Measurements from ENCODE around the gene MGA. TPM values are rescaled to one million over a fixed set of nuclear protein-coding genes. Genes with fewer than 3 reads are reported as not detected.
A peak's percentile ranks its signal among the peaks of the same experiment; 100 is the strongest.
"Not testable (repeated sequence)": the region's sequence is repeated elsewhere in the genome, so short reads cannot be mapped to it uniquely, and the experiment has no call there.

MGA gene
- total RNA-seq, 1 donor from 2014 or later = 29.6 TPM

DNA sequence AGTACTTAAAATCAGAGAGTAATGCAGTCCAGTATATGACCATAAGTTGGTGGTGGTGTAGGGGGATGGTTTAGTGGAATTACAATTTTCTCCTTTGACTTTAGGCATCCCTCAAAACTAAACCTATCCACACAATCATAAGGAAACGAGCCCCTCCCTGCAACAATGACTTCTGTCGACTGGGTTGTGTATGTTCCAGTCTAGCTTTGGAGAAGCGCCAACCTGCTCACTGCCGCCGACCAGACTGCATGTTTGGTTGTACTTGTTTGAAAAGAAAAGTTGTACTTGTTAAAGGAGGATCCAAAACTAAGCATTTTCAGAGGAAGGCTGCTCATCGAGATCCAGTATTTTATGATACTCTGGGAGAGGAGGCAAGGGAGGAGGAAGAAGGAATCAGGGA, 52.8 kb downstream of the MGA start:
- Histone ChIP-seq H3K9me3 (replicated peaks) (no peaks in the 10 kb centered on the region), H3K4me1 (peaks cover 5% of the 10 kb centered on the region), H3K27me3 (ENCODE audit: low read depth) (no peaks in the 10 kb centered on the region), H3K4me3 (no peak overlapping the region), H3K27ac (replicated peaks) (peak overlapping the region; percentile 28), H3K36me3 (peaks cover 50% of the 10 kb centered on the region)
- TF ChIP-seq, protein P1, sequence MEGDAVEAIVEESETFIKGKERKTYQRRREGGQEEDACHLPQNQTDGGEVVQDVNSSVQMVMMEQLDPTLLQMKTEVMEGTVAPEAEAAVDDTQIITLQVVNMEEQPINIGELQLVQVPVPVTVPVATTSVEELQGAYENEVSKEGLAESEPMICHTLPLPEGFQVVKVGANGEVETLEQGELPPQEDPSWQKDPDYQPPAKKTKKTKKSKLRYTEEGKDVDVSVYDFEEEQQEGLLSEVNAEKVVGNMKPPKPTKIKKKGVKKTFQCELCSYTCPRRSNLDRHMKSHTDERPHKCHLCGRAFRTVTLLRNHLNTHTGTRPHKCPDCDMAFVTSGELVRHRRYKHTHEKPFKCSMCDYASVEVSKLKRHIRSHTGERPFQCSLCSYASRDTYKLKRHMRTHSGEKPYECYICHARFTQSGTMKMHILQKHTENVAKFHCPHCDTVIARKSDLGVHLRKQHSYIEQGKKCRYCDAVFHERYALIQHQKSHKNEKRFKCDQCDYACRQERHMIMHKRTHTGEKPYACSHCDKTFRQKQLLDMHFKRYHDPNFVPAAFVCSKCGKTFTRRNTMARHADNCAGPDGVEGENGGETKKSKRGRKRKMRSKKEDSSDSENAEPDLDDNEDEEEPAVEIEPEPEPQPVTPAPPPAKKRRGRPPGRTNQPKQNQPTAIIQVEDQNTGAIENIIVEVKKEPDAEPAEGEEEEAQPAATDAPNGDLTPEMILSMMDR (IDR thresholded peaks at IDR 0.05; ENCODE audit: borderline replicate concordance) = no peak
- intact Hi-C loops (cut with micrococcal nuclease) = no loop called here
- no peak for DNase-seq

DNA sequence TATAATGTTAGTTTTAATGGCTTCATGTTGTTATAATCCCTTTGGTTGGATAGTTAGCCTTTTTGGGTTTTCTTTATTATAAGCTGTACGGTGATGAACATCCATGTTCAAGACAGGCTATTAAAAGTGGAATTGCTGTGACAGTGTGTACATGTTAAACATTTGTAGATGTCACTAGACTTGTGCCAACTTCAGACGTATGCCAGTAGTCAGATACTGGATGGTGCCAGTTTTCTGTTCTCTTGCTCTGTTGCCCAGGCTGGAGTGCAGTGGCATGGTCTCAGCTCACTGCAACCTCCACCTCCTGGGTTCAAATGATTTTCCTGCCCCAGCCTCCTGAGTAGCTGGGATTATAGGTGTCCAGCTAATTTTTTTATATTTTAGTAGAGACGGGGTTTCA, 54.1 kb downstream of the MGA start:
- Histone ChIP-seq H3K9me3 (replicated peaks) (no peaks in the 10 kb centered on the region), H3K4me1 (peaks cover 5% of the 10 kb centered on the region), H3K27me3 (ENCODE audit: low read depth) (no peaks in the 10 kb centered on the region), H3K27ac (replicated peaks) (no peak overlapping the region), H3K4me3 (no peak overlapping the region), H3K36me3 (peaks cover 38% of the 10 kb centered on the region)
- TF ChIP-seq, protein P1 (IDR thresholded peaks at IDR 0.05; ENCODE audit: borderline replicate concordance) = no peak
- no peak for DNase-seq
- intact Hi-C loops (cut with micrococcal nuclease) = no loop called here

DNA sequence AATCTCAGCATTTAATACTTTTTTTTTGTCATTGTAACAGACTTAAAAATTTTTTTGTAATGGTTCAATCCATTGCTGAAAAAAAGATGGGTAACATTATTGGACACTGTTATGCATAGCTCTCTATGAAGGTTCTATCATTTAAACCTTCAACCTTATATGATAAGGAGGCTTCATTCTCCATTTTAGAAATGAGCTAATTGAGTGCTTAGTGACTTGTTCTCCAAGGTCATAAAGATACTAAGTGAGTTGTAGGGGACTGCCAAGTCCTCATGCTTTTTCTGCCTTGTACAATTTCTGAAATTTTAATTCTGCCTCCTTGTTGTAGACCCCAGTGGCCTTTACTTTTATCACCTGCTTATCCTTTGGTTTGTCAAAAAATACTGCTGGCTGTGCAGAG, 56.7 kb downstream of the MGA start:
- no peak for DNase-seq
- Histone ChIP-seq H3K4me1 (peaks cover 5% of the 10 kb centered on the region), H3K27me3 (ENCODE audit: low read depth) (no peaks in the 10 kb centered on the region), H3K4me3 (no peak overlapping the region), H3K27ac (replicated peaks) (no peak overlapping the region), H3K36me3 (peaks cover 13% of the 10 kb centered on the region), H3K9me3 (replicated peaks) (no peaks in the 10 kb centered on the region)
- TF ChIP-seq, protein P1 (IDR thresholded peaks at IDR 0.05; ENCODE audit: borderline replicate concordance) = no peak
- intact Hi-C loops (cut with micrococcal nuclease) = no loop called here

DNA sequence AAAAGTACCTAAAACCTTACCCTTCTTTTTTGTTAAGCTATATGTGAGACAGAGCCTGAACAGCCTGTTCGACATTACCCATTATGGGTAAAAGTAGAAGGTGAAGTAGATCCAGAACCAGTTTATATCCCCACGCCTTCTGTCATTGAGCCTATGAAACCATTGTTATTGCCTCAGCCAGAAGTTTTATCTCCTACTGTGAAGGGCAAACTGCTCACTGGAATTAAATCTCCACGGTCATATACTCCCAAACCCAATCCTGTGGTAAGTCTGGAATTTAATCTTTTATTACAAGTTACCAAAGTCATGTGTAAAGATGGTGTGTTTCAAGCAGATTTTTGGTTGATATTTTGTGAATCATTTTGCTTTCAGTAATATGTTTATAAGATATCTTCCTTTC, 66.9 kb downstream of the MGA start:
- H3K36me3 ChIP-seq = peaks cover 22% of the 10 kb centered on the region
- DNase-seq = no peak
- no peaks in the 10 kb centered on the region for H3K27me3 ChIP-seq (ENCODE audit: low read depth)
- peak overlapping the region; percentile 17 for H3K27ac ChIP-seq (replicated peaks)
- H3K4me1 ChIP-seq = no peaks in the 10 kb centered on the region
- no peaks in the 10 kb centered on the region for H3K9me3 ChIP-seq (replicated peaks)
- intact Hi-C loops (cut with micrococcal nuclease) = no loop called here
- TF ChIP-seq, protein P1 (IDR thresholded peaks at IDR 0.05; ENCODE audit: borderline replicate concordance) = no peak
- H3K4me3 ChIP-seq = no peak overlapping the region

DNA sequence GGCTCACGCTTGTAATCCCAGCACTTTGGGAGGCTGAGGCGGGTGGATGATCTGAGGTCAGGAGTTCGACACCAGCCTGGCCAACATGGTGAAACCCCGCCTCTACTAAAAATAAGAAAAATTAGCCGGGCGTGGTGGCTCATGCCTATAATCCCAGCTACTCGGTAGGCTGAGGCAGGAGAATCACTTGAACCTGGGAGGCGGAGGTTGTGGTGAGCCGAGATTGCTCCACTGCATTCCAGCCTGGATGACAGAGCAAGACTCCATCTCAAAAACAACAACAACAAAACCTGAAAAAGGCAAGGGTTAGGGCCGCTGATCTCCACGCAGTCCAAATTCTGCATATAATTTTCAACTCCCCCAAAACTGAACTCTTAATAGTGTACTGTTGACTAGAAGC, 67.9 kb downstream of the MGA start:
- peaks cover 28% of the 10 kb centered on the region for H3K36me3 ChIP-seq
- H3K27me3 ChIP-seq (ENCODE audit: low read depth); H3K27ac ChIP-seq (replicated peaks); H3K9me3 ChIP-seq (replicated peaks); H3K4me1 ChIP-seq; DNase-seq; intact Hi-C loops (cut with micrococcal nuclease); H3K4me3 ChIP-seq: not testable (repeated sequence)

DNA sequence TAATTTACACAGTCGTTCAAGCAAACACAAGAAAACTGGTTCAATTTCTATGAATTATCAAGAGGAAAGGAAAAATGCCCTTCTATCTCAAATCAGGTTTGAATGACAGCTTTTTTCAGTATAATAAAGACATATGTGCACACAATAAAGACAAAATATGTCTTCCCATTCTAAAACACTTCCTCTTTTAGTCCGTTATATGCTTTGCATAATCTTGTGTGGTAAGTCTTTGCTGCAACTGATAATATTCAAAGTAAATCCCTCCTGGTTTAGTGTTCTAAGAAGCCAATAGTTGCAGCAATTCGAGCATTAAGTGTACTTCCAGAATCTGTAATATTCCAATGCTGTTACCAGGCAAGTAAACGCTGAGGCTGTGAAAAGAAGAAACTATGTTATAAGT, 70.3 kb downstream of the MGA start:
- H3K4me1 ChIP-seq = no peaks in the 10 kb centered on the region
- intact Hi-C loops (cut with micrococcal nuclease) = no loop called here
- TF ChIP-seq, protein P1 (IDR thresholded peaks at IDR 0.05; ENCODE audit: borderline replicate concordance) = no peak
- no peak for DNase-seq
- no peak overlapping the region for H3K4me3 ChIP-seq
- no peak overlapping the region for H3K27ac ChIP-seq (replicated peaks)
- H3K27me3 ChIP-seq (ENCODE audit: low read depth) = no peaks in the 10 kb centered on the region
- no peaks in the 10 kb centered on the region for H3K9me3 ChIP-seq (replicated peaks)
- H3K36me3 ChIP-seq = peaks cover 53% of the 10 kb centered on the region
